WI38 (cell line): ENCODE data around the gene PGAM2.

Experiments
- H3K4me3 ChIP-seq: 2 replicates; pipeline ENCODE4 v1.5.1; 2011; ENCODE audit warnings: low read depth, mild to moderate bottlenecking, control low read depth, low read length
- CTCF ChIP-seq: IDR thresholded peaks from 2 replicates; pipeline ENCODE4 v1.5.1; 2012; ENCODE audit warnings: low read depth, mild to moderate bottlenecking, control low read depth, low read length

PGAM2 gene

DNA sequence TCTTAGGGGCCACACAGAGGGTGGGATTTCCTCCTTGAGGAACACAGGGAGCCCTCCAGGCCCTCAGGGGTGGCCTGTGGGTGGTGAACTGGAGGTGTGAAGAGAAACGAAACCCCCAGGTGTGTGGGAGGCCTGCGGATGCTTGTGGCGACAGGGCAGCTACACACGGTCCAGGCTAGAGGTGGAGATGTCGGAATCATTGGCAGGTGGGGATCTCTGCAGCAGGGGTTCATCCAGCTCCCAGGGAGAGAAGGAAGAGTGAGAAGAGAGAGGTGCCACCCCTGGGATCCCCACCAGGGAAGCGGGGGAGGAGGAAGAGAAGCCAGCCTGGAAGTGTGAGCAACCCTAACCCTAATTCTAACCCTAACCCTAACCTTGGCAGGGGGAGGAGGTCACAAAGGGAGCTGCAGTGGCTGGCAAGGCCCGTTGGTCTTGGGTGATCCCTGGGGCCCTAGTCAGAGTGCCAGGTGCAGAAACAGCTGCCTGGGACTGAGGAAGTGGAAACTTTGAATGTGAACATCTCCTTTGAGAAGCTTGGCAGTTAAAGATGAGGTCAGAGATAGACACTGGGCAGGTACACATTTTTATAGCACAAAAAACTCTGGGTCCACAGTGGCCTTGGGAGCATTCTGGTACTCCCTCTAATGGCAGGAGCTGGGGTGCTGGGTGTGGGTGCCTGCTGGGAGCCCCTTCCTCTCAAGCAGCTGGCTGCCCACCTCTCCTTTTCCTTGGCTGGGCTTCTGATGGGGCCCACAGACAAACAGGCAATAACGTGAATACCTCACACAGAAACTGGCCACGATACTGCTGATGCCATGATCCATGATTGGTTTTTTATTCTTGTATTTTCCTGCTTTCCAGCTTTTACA is 31.9 kb upstream of the PGAM2 start:
- no peak overlapping the region for H3K4me3 ChIP-seq
- no peak for TF ChIP-seq CTCF

DNA sequence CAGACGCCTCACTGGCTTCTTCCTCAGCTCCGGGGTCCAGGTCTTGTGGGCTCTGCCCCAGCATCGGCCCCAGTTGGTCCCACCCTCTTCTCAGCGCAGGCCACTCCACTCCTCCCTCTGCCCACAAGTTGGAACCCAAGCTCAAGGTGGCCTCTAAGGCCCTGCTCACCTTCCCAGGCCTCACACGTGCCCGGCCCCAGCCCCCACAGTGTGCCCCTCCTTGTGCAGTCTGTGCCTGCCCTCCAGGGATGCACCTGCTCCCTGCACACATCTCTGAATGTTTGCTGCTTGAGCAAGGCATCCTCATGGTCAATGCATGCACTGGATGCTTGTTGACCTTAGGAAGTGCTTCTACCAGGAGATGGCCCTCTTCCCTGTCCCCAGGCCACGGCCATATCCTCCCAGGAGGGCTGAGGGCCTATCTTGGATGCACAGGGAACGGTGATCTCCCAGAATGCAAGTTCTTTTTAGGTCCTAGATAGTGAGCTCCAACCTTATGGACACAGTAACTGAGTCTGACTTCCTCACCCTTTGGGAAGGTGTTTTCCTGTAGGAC is 31.0 kb upstream of the PGAM2 start:
- no peak overlapping the region for H3K4me3 ChIP-seq
- TF ChIP-seq CTCF: no peak

- no peak overlapping the region for H3K4me3 ChIP-seq
- TF ChIP-seq CTCF: no peak
These were observed 30.4 kb upstream of the PGAM2 start for GRCh38 chr7:44095781-44096180.

DNA sequence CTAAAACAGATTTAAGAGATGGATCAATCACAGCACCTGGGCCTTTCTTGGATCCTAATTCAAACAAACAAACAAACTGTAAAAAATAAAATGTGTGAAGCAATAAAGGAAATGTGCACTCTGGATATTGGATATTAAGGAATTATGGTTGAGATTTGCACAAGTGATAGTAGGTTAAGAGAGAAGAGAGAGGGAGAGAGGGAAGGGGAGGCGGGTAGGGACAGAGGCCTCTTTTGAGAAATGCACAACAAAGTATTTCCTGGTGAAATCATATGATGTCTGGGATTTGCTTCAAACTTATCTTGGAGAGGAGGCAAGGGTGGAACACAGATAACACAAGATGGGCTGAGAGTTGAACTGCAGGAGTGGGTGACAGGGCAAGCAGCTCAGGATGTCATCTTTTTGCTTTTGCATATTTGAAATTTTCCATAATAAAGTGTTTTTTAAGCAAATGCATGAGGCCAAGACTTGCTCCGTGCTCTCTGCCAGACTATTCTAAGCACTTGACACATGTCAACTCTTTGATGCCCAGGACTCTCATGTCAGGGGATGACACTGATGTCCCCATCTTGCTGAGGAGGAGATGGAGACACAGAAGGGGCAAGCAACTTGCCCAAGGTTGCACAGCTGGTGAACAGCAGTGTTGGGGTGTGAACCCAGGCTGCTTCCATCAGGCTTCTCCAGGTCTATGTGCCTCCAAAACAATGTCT is 29.7 kb upstream of the PGAM2 start:
- H3K4me3 ChIP-seq: no peak overlapping the region
- no peak for TF ChIP-seq CTCF

- H3K4me3 ChIP-seq: no peak overlapping the region
- no peak for TF ChIP-seq CTCF
These were observed 29.0 kb upstream of the PGAM2 start for GRCh38 chr7:44094365-44094764.

GRCh38 chr7:44093102-44093641 is 27.8 kb upstream of the PGAM2 start:
- no peak for TF ChIP-seq CTCF
- H3K4me3 ChIP-seq: no peak overlapping the region
